Measurements from ENCODE around the gene CACNB2.

CACNB2 gene

DNA sequence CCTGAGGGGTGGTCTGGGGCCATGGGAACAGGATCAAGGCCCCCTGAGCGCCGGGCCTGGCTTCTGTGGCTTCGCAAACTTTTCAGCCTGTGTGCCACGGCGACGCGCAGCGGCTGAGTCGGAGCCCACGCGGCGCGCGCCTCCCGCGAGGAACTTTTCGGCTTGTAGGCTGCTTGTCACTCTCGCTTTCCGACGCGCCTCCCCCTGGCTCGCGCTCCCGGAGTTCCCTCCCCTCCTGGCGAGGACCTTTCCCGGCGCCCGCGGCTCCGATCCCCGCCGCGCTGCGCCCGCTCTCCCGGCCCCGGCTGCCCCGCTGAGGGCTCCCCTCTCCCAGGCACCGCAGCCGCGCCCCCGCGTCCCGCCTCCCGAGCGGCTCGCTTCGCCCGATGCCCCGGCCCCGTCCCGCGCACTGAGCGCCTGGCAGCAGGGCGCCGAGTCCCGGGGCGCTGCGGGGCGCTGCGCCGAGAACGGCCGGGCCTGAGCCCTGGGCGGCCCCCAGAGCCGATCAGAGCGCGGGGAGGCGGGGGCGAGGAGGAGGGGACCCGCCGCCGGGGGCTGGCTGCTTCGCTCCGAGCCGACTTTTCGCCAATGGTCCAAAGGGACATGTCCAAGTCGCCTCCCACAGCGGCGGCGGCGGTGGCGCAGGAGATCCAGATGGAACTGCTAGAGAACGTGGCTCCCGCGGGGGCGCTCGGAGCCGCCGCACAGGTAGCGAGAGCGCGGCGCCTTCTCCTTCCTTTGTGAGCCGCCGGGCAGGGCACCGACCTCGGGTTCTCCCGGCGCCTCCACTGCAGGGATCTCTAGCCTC lies at the start of gene CACNB2:
TSS of gene CACNB2 (plus strand) at position 276 of the 808 bp plus-strand sequence.
- peak; percentile 15; the same call in 1 of the 2 replicates for TF ChIP-seq CTCF (conservative IDR thresholded peaks at IDR 0.05; ENCODE audit: low read depth)
- no peak for DNase-seq (ENCODE audit: low spot score)
- ChIA-PET POLR2A (ENCODE audit: low non-redundant PET) (no interaction called here), CTCF (no interaction called here)
- peak within 1 kb of the TSS; percentile 28; the same call in 1 of the 2 replicates for H3K27ac ChIP-seq

- CTCF ChIA-PET, result no interaction called here
- no peak for DNase-seq (ENCODE audit: low spot score)
- POLR2A ChIA-PET (ENCODE audit: low non-redundant PET), result no interaction called here
- no peak for TF ChIP-seq CTCF (conservative IDR thresholded peaks at IDR 0.05; ENCODE audit: low read depth)
- H3K27ac ChIP-seq, result no peak overlapping the region
Observed at GRCh38 chr10:18094332-18094731, 45.9 kb upstream of the CACNB2 start.

GRCh38 chr10:18094793-18095192 lies 45.4 kb upstream of the CACNB2 start:
- no peak for TF ChIP-seq CTCF (conservative IDR thresholded peaks at IDR 0.05; ENCODE audit: low read depth)
- no peak for DNase-seq (ENCODE audit: low spot score)

GRCh38 chr10:18097524-18097923 lies 42.7 kb upstream of the CACNB2 start:
- DNase-seq (ENCODE audit: low spot score), result no peak
- H3K27ac ChIP-seq, result no peak overlapping the region
- POLR2A ChIA-PET (ENCODE audit: low non-redundant PET), result no interaction called here
- TF ChIP-seq CTCF (conservative IDR thresholded peaks at IDR 0.05; ENCODE audit: low read depth), result no peak
- CTCF ChIA-PET, result interaction anchor here (0.7 kb wide), 1 partner anchor 155 kb away, joined by 4 read pairs; no protein-coding TSS in a partner anchor

More at GRCh38 chr10:18094793-18095192, 45.4 kb upstream of the CACNB2 start:
- ChIA-PET CTCF (no interaction called here), POLR2A (ENCODE audit: low non-redundant PET) (no interaction called here)
- H3K27ac ChIP-seq, result no peak overlapping the region

DNA sequence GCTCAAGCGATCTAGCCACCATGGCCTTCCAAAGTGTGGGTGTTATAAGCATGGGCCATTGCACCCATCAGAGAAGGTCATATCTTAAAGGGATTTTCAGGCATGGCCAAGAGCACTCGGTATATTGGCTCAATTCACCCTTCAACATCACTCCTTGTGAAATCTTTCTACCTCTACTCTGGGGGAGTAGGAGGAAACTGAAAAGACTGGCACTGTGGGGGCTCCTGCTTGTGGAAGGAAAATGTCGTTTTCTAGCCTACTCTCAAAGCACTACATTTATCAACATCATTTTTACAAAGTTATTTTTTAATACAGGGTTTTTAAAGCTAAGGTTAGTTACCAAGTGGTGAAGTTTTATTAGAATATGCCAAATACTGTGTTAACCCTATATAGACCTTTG lies 42.0 kb upstream of the CACNB2 start:
- no peak for DNase-seq (ENCODE audit: low spot score)
- ChIA-PET POLR2A (ENCODE audit: low non-redundant PET) (no interaction called here), CTCF (interaction anchor here (0.7 kb wide), 1 partner anchor 156 kb away, joined by 4 read pairs; no protein-coding TSS in a partner anchor)
- TF ChIP-seq CTCF (conservative IDR thresholded peaks at IDR 0.05; ENCODE audit: low read depth), result no peak
- no peak overlapping the region for H3K27ac ChIP-seq

DNA sequence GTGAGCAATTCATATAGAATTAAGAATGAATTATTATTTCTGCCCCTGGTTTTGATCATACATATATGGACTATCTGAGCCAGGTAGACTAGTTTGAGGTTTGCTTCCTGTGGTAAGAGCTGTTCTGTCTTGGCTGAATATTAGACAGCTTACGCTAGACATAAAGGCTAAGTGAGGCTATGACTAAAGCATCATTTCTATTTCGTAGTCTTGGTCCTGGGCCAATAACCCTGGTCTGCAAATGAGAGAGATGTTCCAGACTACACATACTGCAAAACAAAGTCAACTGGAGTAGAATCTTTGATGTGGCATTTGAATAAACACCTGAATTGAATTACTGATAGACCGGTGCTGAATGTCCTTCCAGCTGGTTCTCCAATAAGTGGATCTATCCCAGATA lies 40.8 kb upstream of the CACNB2 start:
- no peak overlapping the region for H3K27ac ChIP-seq
- ChIA-PET POLR2A (ENCODE audit: low non-redundant PET) (no interaction called here), CTCF (no interaction called here)
- DNase-seq (ENCODE audit: low spot score), result no peak
- no peak for TF ChIP-seq CTCF (conservative IDR thresholded peaks at IDR 0.05; ENCODE audit: low read depth)

All from RWPE1 (cell line).